ENCODE data around the gene EZR.

EZR gene

DNA sequence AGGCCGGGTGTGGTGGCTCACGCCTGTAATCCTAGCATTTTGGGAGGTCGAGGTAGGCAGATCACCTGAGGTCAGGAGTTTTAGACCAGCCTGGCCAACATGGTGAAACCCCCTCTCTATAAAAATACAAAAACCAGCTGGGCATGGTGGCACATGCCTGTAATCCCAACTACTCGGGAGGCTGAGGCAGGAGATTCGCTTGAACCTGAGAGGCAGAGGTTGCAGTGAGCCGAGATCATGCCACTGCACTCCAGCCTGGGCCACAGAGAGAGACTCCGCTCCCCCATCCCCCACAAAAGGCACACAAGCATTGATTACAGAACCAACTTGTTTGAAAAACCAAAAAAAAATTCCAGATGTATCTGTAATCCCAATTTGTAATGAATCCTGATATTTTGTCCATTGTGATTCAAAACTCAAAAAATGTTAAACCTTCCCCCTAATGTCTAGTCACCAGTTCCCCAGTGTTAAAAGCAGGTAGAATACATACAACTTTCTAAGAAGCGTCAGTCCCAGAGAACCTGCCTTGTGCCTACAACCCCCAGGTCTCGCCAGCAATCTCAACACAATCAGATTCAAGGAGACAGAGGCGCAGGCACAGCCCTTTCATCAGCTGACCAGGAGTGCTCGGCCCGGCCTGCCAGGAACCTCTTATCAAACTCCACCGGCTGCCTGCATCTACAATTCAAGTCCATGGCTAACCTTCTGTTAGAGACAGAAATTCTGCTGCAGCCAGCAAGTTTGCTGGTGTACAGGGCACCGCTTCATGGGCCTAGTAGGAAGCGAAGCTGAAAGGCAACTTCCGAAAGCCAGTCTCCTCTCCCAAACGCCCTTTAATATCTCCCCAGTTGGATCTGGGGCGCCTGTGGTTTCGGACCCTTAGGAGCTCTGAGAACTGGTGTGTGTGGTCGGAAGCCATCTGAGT is 2.1 kb downstream of the EZR start:
- no peak for DNase-seq

DNA sequence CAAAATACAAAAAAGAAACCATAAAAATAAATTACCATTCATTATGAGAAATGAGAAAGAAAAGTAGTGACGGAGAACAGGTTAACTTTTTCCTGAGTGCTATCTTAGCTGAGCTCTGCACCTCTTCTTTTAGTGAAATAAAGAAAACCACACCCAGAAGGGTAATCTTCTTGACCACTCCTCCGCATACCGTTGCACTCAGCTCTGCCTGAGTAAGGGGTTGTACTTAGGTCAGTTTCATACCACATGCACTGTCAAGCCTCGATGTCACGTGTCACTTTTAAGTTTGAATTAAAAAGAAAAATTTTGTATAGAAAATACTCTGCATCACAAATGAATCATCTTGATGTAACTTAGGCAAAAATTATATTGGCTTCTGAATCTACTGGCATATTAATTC is 2.8 kb downstream of the EZR start:
- DNase-seq, result no peak

DNA sequence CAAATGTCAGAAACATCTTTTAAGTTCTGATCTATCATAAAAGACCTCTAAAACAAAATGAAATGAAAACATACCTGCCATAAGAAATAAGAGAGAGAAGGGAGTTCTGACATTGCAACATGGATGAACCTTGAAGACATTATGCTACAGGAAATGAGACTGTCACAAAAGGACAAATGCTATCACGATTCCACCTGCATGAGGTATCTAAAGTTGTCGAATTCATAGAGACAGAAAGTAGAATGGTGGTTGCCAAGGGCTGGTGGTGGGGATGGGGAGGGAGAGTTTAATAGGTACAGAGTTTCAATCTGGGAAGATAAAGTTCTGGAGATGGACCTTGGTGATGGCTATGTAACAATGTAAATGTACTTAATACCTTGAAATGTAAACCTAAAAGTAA is 3.3 kb downstream of the EZR start:
- no peak for DNase-seq

GRCh38 chr6:158815379-158815724 is 3.8 kb downstream of the EZR start:
- no peak for DNase-seq

- DNase-seq, result no peak
Observed at GRCh38 chr6:158813032-158813431, 6.1 kb downstream of the EZR start.

DNA sequence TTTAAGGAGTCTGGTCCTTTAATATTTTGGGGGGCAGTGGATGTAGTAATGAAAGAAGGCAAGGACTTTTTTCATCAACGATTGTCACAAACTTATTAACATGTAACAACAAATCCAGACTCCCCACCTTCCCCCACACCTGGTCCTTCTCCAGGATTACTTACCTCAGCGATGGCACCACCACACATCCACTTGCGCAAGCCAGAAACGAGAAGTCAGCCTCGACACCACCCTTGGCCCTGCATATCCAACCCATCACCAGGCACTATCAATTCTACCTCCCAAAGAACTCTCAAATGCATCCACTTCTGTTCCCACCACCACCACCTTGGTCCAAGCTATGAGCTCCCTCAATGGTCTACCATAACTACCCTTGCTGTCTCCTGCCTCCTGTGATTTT is 6.6 kb downstream of the EZR start:
- DNase-seq, result no peak

DNA sequence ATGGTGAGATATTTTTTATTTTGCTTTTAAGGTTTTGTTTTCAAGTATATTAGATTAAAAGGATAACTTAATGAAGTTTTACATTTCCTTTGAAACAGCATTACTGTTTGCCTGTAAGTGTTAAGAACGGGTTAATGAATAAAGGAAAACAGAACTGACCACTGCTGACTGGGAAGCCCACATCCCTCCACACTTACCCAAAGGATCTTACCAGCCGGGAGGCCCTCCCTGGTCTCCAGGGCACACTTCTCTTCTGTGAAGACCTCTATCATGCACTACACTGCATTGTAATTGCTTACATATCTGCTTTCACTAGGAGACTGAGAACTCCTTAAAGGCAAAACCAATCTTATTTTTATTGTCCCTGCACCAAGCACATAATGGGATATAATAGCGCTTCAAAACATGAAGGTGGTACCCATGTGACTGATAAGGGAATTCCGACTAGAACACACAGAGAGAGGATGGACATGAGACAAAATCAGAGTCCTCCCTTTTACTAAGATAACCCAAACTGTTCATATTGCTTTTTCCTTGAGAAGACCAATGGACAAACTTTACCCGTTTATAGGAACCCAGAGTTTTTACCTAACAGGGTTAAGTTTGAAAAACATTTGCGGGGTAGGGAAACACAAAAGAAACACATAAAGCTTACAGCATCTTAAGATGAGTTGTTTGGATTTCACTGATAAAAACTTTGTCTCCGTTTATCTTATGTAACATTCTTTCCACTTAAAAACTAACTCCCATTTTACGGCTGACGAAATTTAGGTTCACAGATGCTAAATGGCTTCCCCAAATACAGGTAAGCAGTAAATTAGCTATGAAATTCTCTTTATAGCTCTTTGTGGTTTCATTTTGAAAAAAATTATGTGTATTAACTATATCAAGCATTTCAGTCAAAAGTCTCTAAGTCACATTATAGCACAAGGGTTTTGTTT is 8.7 kb downstream of the EZR start:
- DNase-seq, result no peak

GRCh38 chr6:158808941-158809678 is 10.1 kb downstream of the EZR start:
- no peak for DNase-seq

- no peak for DNase-seq
Observed at GRCh38 chr6:158808442-158808833, 10.7 kb downstream of the EZR start.

DNA sequence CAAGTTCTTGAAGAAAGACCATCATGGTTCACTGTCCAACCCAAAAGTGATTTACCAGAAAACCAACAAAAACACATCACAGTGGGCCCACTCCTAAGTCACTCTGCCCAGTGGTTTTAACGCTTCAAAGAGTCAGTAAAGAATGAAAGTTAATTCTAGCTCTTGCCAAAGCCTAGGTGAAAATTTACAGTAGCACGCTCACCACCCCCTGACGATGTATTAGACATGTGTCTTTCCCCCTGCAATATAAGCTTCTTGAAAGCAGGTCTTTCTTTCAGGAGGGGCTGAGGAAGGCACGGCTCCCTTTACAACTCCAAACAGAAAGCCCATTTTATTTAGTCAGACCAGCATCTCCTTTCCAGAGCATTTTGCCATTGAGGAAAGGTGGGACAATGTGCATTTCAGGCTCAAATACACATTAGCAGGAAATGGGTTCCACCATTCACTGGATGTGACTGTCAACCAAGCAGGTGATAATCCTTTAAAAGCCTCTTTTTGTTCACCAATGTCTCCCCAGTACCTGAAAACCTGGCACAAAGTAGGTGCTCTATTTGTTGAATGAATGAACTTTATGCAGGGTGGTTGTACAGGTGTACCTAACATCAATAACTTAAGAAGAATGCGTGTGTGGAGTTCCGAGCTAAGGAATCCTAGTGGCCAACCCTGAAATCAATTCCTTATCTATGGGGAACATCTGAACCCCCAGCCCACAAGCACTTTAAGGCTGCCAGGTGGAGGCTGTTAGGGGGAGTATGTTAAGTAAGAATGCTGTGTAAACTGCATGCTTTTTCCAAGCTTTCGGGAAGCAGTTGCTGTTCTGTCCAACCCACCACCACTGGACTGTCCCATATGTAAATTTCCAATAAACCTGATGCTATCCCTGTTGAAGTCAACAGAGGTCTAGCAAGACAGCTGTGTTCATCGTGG is 11.4 kb downstream of the EZR start:
- no peak for DNase-seq

DNA sequence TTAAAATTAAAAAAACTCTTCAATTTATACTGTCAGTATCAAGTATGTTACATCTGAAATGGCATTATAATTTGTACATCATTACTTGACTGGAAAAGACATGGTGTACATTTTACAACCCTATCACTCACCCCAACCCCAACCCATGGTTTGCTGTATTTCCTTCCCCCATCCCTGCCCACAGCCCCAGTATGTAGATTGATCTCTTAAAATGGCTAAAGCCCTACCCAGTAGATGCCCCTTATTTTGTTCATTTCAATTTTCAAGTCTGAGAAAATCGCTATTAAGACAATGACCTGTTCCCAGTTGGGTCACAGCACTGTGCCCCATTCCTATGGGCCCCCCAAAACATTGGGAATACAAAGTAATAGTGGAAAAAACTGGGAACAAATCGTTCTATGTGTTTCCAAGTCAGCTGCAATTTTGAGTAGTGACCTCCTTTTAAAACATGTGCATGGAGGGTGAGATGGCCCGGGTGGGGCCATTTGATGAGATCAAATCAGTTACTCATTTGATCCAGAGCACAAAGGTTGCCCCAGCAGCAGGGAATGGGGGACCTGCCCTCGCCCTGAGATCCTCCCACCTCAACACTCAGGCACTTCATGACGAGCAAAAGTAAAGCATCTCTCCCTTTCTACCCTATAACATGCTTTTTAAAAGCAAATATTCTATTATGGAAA is 13.3 kb downstream of the EZR start:
- DNase-seq, result no peak

GRCh38 chr6:158804207-158804606 is 15.0 kb downstream of the EZR start:
- no peak for DNase-seq

DNA sequence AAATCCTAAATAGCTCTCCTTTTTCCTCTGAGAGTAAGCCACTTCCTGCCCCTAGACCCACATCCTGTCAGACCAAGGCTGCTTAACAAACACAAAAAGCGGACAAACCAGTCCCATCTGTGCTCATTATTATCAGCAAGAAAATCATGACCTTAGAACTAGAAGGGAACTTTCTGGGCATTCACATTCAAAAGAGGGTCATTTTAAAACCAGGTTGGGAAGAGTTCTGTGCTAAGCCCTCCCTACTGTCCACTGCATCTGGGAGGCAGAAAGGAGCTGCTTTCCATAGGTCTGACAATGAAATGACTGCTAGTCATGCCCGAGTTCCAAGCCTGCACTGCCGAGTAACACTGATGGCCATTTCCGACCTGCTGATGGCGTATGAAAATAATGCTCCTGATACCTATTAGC is 15.4 kb downstream of the EZR start:
- no peak for DNase-seq

DNA sequence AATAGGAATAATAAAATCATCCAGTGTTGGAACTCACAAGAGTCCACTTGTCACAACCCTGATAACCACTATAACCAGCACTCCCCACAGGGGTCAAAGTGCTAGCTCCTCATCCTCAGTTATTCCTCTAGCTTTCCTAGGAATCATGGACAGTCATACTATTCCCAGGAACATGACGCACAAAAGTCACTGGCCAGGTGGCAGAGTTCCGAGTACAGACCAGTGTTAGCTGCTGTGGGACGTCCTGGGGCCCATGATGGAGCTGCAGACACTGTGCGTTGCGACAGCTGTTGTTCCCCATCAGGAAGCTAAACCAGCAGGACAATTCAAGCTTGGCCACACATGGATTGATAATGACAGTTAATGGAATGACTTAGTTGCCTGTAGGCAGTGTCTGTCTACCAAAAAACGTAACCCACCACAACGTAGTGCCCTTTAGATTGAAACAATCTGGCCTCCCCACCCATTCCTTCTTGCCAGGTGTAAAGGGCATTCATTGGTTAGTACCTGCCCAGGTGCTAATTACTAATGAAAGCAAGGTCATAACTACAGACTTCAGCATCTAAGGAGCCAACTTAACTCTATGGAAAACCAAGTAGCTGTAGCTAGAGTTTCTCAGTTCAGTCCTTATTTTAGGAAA is 17.4 kb downstream of the EZR start:
- peak in 1 of 2 experiments; percentile 33 for DNase-seq

DNA sequence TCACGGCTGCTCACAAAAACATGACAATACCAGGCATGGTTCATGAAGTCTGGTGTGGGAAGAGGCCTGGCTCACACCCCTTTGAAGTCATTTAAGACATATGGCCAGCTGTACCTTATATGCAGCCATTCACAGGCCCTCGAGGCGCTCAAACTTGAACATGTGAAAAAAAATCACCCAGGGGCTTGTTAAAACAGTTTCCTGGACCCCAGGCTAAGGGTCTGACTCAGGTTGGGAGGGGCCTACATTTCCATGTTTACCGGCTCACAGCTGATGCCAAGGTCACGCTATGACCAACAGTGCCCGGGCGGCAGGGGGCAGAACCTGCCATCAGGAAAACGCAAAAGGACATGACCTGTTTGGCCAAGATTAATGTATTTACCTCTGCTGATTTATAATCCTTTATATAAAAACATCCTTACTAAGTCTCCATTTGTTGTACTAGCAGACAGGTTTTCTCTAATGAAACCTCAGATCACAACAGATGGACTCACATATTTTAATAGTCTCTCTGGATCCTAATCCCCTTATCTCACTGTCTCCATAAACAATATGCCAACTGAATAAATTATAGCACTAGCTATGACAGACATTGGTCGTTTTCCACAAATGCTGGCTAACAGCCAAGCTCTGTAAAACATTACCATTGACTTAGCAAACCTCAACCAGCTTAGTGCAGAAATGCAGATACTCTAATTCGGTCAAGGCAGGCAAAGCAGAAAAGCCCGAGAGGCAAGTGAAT is 19.9 kb downstream of the EZR start:
- DNase-seq, result peak; percentile 78 to 93

DNA sequence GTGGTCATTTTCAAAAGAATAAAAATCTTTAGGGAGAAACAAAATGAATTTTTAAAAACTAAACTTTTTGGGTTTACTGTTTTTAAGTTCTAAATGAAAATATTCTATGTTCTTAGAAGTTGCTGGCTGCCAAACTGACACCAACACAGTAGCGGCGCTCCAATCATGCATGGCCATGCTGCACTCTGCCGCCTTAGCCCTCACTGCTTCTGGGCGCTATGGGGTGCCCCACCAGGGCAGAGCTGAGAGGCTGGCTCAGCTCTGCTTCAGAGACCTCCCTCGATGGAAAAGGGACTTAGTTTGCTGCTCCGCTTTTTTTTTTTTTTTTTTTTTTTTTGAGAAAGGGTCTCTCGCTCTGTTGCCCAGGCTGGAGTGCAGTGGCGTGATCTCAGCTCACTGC is 20.9 kb downstream of the EZR start:
- no peak for DNase-seq

DNA sequence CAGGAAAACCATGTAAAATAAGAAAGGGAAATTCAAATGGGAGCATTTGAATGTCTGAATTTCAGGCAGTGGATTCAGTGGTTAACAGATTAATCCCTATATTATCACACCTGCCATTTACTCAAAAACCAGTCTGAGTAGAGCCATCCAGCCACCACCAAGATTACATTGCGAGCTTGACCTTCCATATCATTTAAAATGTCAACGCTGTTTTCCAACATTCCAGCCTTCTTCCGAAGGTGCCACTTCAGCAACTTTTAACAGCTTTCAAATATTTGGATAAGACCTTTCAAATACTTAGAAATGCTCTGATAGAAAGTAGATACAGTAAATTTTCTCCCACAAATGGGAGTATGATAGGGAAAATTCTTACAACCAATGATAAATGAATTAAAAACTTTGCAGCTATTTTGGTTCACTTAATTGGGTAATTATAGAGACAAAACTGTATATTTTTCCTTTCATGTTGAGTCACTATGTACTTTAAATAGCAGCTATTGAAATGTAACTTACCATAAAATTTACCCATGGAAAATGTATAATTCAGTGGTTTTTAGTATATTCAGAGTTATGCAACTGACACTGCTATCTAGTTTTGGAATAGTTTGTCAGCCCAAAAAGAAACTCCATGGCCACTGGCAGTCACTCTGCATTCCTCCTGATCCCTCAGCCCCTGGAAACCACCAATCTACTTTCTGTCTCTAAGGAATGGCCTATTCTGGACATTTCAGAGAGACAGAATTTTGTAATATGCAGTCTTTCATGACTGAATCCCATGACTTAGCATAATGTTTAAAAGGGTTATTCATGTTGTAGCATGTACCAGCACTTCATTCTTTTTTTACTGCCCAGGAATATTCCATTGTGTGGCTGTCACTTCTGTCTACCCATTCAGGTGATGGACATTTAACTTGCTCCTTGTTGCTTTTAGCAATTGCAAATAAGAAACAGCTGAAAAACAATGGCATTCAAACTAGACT is 21.5 kb downstream of the EZR start:
- no peak for DNase-seq

- DNase-seq, result no peak
Observed at GRCh38 chr6:158796353-158796752, 22.8 kb downstream of the EZR start.

- no peak for DNase-seq
Observed at GRCh38 chr6:158795516-158795915, 23.7 kb downstream of the EZR start.

Data from NCI-H446 (cell line).